GM23248 (cell line): ENCODE data around the gene DUSP1. TPM values are rescaled to one million over a fixed set of nuclear protein-coding genes. Genes with fewer than 3 reads are reported as not detected.

Experiments
- DNase-seq: peaks from one replicate; pipeline ENCODE4 v3.0.0-alpha.2; 2015
- H2AFZ ChIP-seq: fragments of 200-600 bp; sonication (generic); 2 replicates; pipeline ENCODE4 v1.6.1; 2016; ENCODE audit warnings: antibody characterized with exemption
- H3F3A ChIP-seq: fragments of 200-600 bp; sonication (generic); 2 replicates; pipeline ENCODE4 v1.6.1; 2016; ENCODE audit warnings: mild to moderate bottlenecking, antibody characterized with exemption, mixed run types; ENCODE audit not compliant: insufficient read depth
- H3K27ac ChIP-seq: fragments of 200-600 bp; sonication (generic); 2 replicates; pipeline ENCODE4 v1.5.1; 2016; ENCODE audit warnings: mild to moderate bottlenecking
- H3K27me3 ChIP-seq: fragments of 200-600 bp; sonication (generic); replicated peaks from 2 replicates; pipeline ENCODE4 v1.6.1; 2016; ENCODE audit warnings: mild to moderate bottlenecking; ENCODE audit not compliant: insufficient read depth
- H3K36me3 ChIP-seq: fragments of 200-600 bp; sonication (generic); 2 replicates; pipeline ENCODE4 v1.6.1; 2016; ENCODE audit warnings: low read depth, mild to moderate bottlenecking
- H3K4me1 ChIP-seq: fragments of 200-600 bp; sonication (generic); 2 replicates; pipeline ENCODE4 v1.6.1; 2016; ENCODE audit warnings: mild to moderate bottlenecking; ENCODE audit not compliant: insufficient read depth
- H3K4me2 ChIP-seq: fragments of 200-600 bp; sonication (generic); one replicate; pipeline ENCODE4 v1.6.1; 2016; ENCODE audit warnings: mild to moderate bottlenecking; ENCODE audit not compliant: unreplicated experiment
- H3K4me3 ChIP-seq: fragments of 200-600 bp; sonication (generic); 2 replicates; pipeline ENCODE4 v1.5.1; 2016; ENCODE audit warnings: mild to moderate bottlenecking
- H3K79me2 ChIP-seq: fragments of 200-600 bp; sonication (generic); 2 replicates; pipeline ENCODE4 v1.6.1; 2016; ENCODE audit warnings: mild to moderate bottlenecking; ENCODE audit not compliant: insufficient read depth
- H3K9ac ChIP-seq: fragments of 200-600 bp; sonication (generic); 2 replicates; pipeline ENCODE4 v1.6.1; 2016; ENCODE audit warnings: mild to moderate bottlenecking
- H3K9me2 ChIP-seq: fragments of 200-600 bp; sonication (generic); 2 replicates; pipeline ENCODE4 v1.6.1; 2016; ENCODE audit warnings: mixed run types, mild to moderate bottlenecking, moderate library complexity; ENCODE audit not compliant: insufficient read depth
- H3K9me3 ChIP-seq: fragments of 200-600 bp; sonication (generic); one replicate; pipeline ENCODE4 v1.6.1; 2017; ENCODE audit warnings: low read depth
- H4K20me1 ChIP-seq: fragments of 200-600 bp; sonication (generic); 2 replicates; pipeline ENCODE4 v1.6.0; 2016; ENCODE audit not compliant: insufficient read depth
- EZH2 ChIP-seq: fragments of 200-600 bp; sonication (generic); IDR thresholded peaks from 2 replicates; pipeline ENCODE4 v1.6.1; 2018; ENCODE audit warnings: antibody characterized with exemption, mild to moderate bottlenecking; ENCODE audit not compliant: insufficient read depth, poor library complexity, severe bottlenecking
- EZH2phosphoT487 ChIP-seq: fragments of 200-600 bp; sonication (generic); IDR thresholded peaks from 2 replicates; pipeline ENCODE4 v1.6.1; 2018; ENCODE audit warnings: antibody characterized with exemption, moderate library complexity, mild to moderate bottlenecking, low read depth; ENCODE audit not compliant: insufficient read depth
- WGBS, 2 experiments: methylation state at CpG; one replicate each; pipeline ENCODE4 v1.1.6; 2015 to 2017; ENCODE audit warnings: low lambda C conversion rate in 2 of 2, low coverage in 1 of 2; ENCODE audit errors: missing lambda C conversion rate in 2 of 2; 5-methylcytosine and 5-hydroxymethylcytosine counted together
- in situ Hi-C: fragments of 300-500 bp; cut with MboI; formaldehyde crosslinking; loops from 2 replicates; pipeline ENCODE4 v1.15.0; 2020
- polyA plus RNA-seq: library from polyadenylated mRNA; unstranded; fragments of >200 nt; fragmentation: Nextera tagmentation; extraction: Ambion mirVana; gene quantifications from 2 replicates; pipeline ENCODE4 v1.2.1, GENCODE V29; 2016
- total RNA-seq: library from RNA; depleted of rRNA; stranded (reverse); fragments of >200 nt; shearing (Covaris generic); gene quantifications from 2 replicates; pipeline ENCODE4 v1.2.3, GENCODE V29; 2014

The DUSP1 gene
- total and polyA plus RNA-seq, 2 experiments from 2014 or later = 264 to 443 TPM

GRCh38 chr5:172769342-172769615 is 1.7 kb downstream of the DUSP1 start:
- Histone ChIP-seq H3K4me2 (peak overlapping the region; percentile 95), H3K79me2 (peaks cover 38% of the 10 kb centered on the region), H3K9me3 (no peaks in the 10 kb centered on the region), H3K9ac (peak overlapping the region; percentile 99), H3F3A (peaks cover 74% of the 10 kb centered on the region), H3K9me2 (no peaks in the 10 kb centered on the region), H2AFZ (no peak overlapping the region), H3K4me1 (peaks cover 32% of the 10 kb centered on the region), H3K27ac (peak overlapping the region; percentile 100), H4K20me1 (peaks cover 14% of the 10 kb centered on the region), H3K4me3 (peak overlapping the region; percentile 85), H3K27me3 (no peaks in the 10 kb centered on the region), H3K36me3 (peaks cover 30% of the 10 kb centered on the region)
- in situ Hi-C loops = no loop called here
- TF ChIP-seq EZH2phosphoT487 = no peak
- 0% methylated on average over 2 of the region's 2 CpGs for WGBS, 2 experiments
- DNase-seq = no peak

- Histone ChIP-seq H4K20me1 (peaks cover 14% of the 10 kb centered on the region), H3K4me3 (peak overlapping the region; percentile 85), H3K9me2 (no peaks in the 10 kb centered on the region), H3K27ac (peak overlapping the region; percentile 100), H3K36me3 (peaks cover 30% of the 10 kb centered on the region), H3F3A (peaks cover 69% of the 10 kb centered on the region), H3K4me1 (peaks cover 27% of the 10 kb centered on the region), H3K9me3 (no peaks in the 10 kb centered on the region), H3K9ac (peak overlapping the region; percentile 99), H3K79me2 (peaks cover 38% of the 10 kb centered on the region), H2AFZ (no peak overlapping the region), H3K27me3 (no peaks in the 10 kb centered on the region), H3K4me2 (peak overlapping the region; percentile 95)
- 1 to 2% methylated on average over 19 to 20 of the region's 20 CpGs for WGBS, 2 experiments
- in situ Hi-C loops = no loop called here
- peak; percentile 74 for DNase-seq
- TF ChIP-seq EZH2 (no peak), EZH2phosphoT487 (0 out of 2 replicates have a peak, but pooled peaks have one; percentile 9)
Observed at GRCh38 chr5:172768573-172769341, 2.2 kb downstream of the DUSP1 start.

- in situ Hi-C loops = no loop called here
- Histone ChIP-seq H3K4me3 (peak overlapping the region; percentile 85), H3F3A (peaks cover 63% of the 10 kb centered on the region), H3K4me2 (peak overlapping the region; percentile 95), H4K20me1 (peaks cover 14% of the 10 kb centered on the region), H3K27me3 (no peaks in the 10 kb centered on the region), H3K27ac (peak overlapping the region; percentile 100), H3K9me3 (no peaks in the 10 kb centered on the region), H3K4me1 (peaks cover 20% of the 10 kb centered on the region), H3K79me2 (peaks cover 38% of the 10 kb centered on the region), H3K9ac (peak overlapping the region; percentile 99), H2AFZ (no peak overlapping the region), H3K36me3 (peaks cover 30% of the 10 kb centered on the region), H3K9me2 (no peaks in the 10 kb centered on the region)
- no peak for TF ChIP-seq EZH2
- TF ChIP-seq EZH2phosphoT487 = no peak; the same call in 1 of the 2 replicates
- 0 to 1% methylated on average over 5 of the region's 5 CpGs for WGBS, 2 experiments
- no peak for DNase-seq
Observed at GRCh38 chr5:172768098-172768572, 2.9 kb downstream of the DUSP1 start.

GRCh38 chr5:172766287-172767108 is 4.5 kb downstream of the DUSP1 start:
- H3K27me3 ChIP-seq = no peaks in the 10 kb centered on the region
- 3% methylated on average over 17 of the region's 17 CpGs for WGBS, 2 experiments
- no peaks in the 10 kb centered on the region for H3K9me3 ChIP-seq
- TF ChIP-seq EZH2 (no peak), EZH2phosphoT487 (no peak)
- peaks cover 38% of the 10 kb centered on the region for H3K79me2 ChIP-seq
- peaks cover 6% of the 10 kb centered on the region; the same call in 1 of the 2 replicates for H3K4me1 ChIP-seq
- peaks cover 14% of the 10 kb centered on the region for H4K20me1 ChIP-seq
- H3K9me2 ChIP-seq = no peaks in the 10 kb centered on the region
- peak overlapping the region; percentile 95 for H3K4me2 ChIP-seq
- H3K4me3 ChIP-seq = peak overlapping the region; percentile 85
- in situ Hi-C loops = no loop called here
- H3K27ac ChIP-seq = peak overlapping the region; percentile 100
- peaks cover 55% of the 10 kb centered on the region for H3F3A ChIP-seq
- H2AFZ ChIP-seq = no peak overlapping the region
- H3K36me3 ChIP-seq = peaks cover 30% of the 10 kb centered on the region
- DNase-seq = peak; percentile 91
- peak overlapping the region; percentile 99 for H3K9ac ChIP-seq
